Prostate gland (tissue), 2 donors: ENCODE results near the gene TNS3. TPM values are rescaled to one million over a fixed set of nuclear protein-coding genes. Genes with fewer than 3 reads are reported as not detected.

Experiments
- DNase-seq: peaks from one replicate; pipeline ENCODE4 v3.0.0-alpha.2; 2019; ENCODE audit warnings: low spot score
- H3K27ac ChIP-seq, 2 donors: fragments of 200-600 bp; sonication (generic); 2 replicates each; pipeline ENCODE4 v1.5.1; 2017 to 2019
- H3K27me3 ChIP-seq: fragments of 200-600 bp; sonication (generic); replicated peaks from 2 replicates; pipeline ENCODE4 v1.5.1; 2019; ENCODE audit not compliant: insufficient read depth
- H3K36me3 ChIP-seq, 2 donors: fragments of 200-600 bp; sonication (generic); 1 replicate in 1 of 2; 2 replicates in 1 of 2; pipeline versions ENCODE4 v1.5.1 to v1.8.1; 2017 to 2019
- H3K4me1 ChIP-seq: fragments of 200-600 bp; sonication (generic); replicated peaks from 2 replicates; pipeline ENCODE4 v1.5.1; 2019
- H3K4me3 ChIP-seq, 2 donors: fragments of 200-600 bp; sonication (generic); 2 replicates each; pipeline ENCODE4 v1.5.1; 2017 to 2019
- H3K9me3 ChIP-seq: fragments of 200-600 bp; sonication (generic); 2 replicates; pipeline ENCODE4 v1.5.1; 2017
- CTCF ChIP-seq, 4 experiments: fragments of 200-600 bp in 2 of 4; fragments of 450-650 bp in 2 of 4; sonication (generic) in 2 of 4; IDR thresholded peaks; 1 replicate in 3 of 4; 2 replicates in 1 of 4; pipeline ENCODE4 v1.5.1; 2016 to 2019; ENCODE audit warnings: antibody characterized with exemption in 4 of 4, mild to moderate bottlenecking in 2 of 4, moderate library complexity in 2 of 4
- POLR2A ChIP-seq: fragments of 450-650 bp; IDR thresholded peaks from one replicate; pipeline ENCODE4 v1.6.1; 2016; ENCODE audit warnings: antibody characterized with exemption, mild to moderate bottlenecking
- POLR2AphosphoS5 ChIP-seq: sonication (generic); formaldehyde crosslinking; IDR thresholded peaks from one replicate; pipeline ENCODE4 v1.6.1; 2017; ENCODE audit warnings: antibody characterized with exemption
- WGBS: methylation state at CpG from one replicate; pipeline ENCODE4 v1.1.5; 2018; 5-methylcytosine and 5-hydroxymethylcytosine counted together
- intact Hi-C: fragments of 100-400 bp; cut with DNase I; formaldehyde crosslinking; loops from one replicate; pipeline ENCODE4 v1.14.2; 2022
- total RNA-seq, 2 donors: library from RNA; depleted of rRNA; stranded (reverse); fragments of >200 nt; gene quantifications; one replicate each; pipeline ENCODE4 v1.1.0, GENCODE V29; 2016

Gene TNS3
- total RNA-seq, 2 donors from 2014 or later: 19.5 to 95.8 TPM

- no peak overlapping the region for H3K4me3 ChIP-seq
- no peak for DNase-seq
- TF ChIP-seq CTCF (IDR thresholded peaks at IDR 0.05): no peak
- TF ChIP-seq POLR2AphosphoS5: no peak
- no peak for TF ChIP-seq POLR2A
- H3K4me1 ChIP-seq: no peaks in the 10 kb centered on the region
- H3K36me3 ChIP-seq: no peaks in the 10 kb centered on the region
- H3K27me3 ChIP-seq: no peaks in the 10 kb centered on the region
- H3K9me3 ChIP-seq: no peaks in the 10 kb centered on the region
- no peak overlapping the region for H3K27ac ChIP-seq
- WGBS: 100% methylated on average over 1 of the region's 1 CpG
- intact Hi-C loops: no loop called here
Measured at GRCh38 chr7:47231627-47232026, 350.3 kb downstream of the TNS3 start.

GRCh38 chr7:47231032-47231431, 350.9 kb downstream of the TNS3 start:
- no peak overlapping the region for H3K4me3 ChIP-seq
- no peak overlapping the region for H3K27ac ChIP-seq
- no peak for TF ChIP-seq POLR2A
- TF ChIP-seq CTCF (IDR thresholded peaks at IDR 0.05): no peak
- TF ChIP-seq POLR2AphosphoS5: no peak
- no peaks in the 10 kb centered on the region for H3K4me1 ChIP-seq
- no peaks in the 10 kb centered on the region for H3K36me3 ChIP-seq
- H3K27me3 ChIP-seq: no peaks in the 10 kb centered on the region
- WGBS: 79% methylated on average over 3 of the region's 3 CpGs
- intact Hi-C loops: no loop called here
- DNase-seq: no peak
- no peaks in the 10 kb centered on the region for H3K9me3 ChIP-seq

GRCh38 chr7:47228386-47229014, 353.4 kb downstream of the TNS3 start:
- Histone ChIP-seq H3K9me3 (no peaks in the 10 kb centered on the region), H3K27ac (no peak overlapping the region), H3K36me3 (no peaks in the 10 kb centered on the region), H3K27me3 (no peaks in the 10 kb centered on the region), H3K4me1 (no peaks in the 10 kb centered on the region), H3K4me3 (no peak overlapping the region)
- whole genome bisulfite sequencing: 97% methylated on average over 11 of the region's 11 CpGs
- no peak for TF ChIP-seq POLR2A
- no peak for TF ChIP-seq CTCF (IDR thresholded peaks at IDR 0.05)
- TF ChIP-seq POLR2AphosphoS5: no peak
- DNase-seq: no peak
- intact Hi-C loops: no loop called here

GRCh38 chr7:47227762-47228177, 354.1 kb downstream of the TNS3 start:
- Histone ChIP-seq H3K4me1 (no peaks in the 10 kb centered on the region), H3K27me3 (no peaks in the 10 kb centered on the region), H3K27ac (no peak overlapping the region), H3K36me3 (no peaks in the 10 kb centered on the region), H3K9me3 (no peaks in the 10 kb centered on the region), H3K4me3 (no peak overlapping the region)
- intact Hi-C loops: no loop called here
- TF ChIP-seq POLR2AphosphoS5 (no peak), POLR2A (no peak), CTCF (IDR thresholded peaks at IDR 0.05) (no peak)
- WGBS: 34% methylated on average over 6 of the region's 6 CpGs
- DNase-seq: no peak

DNA sequence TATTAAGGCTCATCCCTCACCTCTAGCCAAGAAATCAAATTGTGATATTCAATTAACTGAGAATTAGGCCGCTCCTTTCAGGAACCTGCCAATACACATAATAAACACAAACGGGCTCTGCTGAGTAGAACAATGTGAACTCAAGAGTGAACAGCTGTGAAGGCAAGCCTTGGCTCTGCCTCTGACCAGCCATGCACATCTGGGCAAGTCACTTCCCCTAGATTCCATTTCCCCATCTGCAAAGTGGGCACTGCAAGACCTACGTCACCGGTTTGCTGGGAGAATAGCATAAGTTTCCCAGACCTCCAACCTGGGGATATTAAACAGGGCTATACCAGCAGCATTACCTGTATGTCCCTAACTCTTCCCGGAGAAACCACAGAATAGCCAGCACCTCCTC, 355.2 kb downstream of the TNS3 start:
- Histone ChIP-seq H3K4me1 (no peaks in the 10 kb centered on the region), H3K9me3 (no peaks in the 10 kb centered on the region), H3K27me3 (no peaks in the 10 kb centered on the region), H3K4me3 (no peak overlapping the region), H3K27ac (no peak overlapping the region), H3K36me3 (no peaks in the 10 kb centered on the region)
- TF ChIP-seq POLR2AphosphoS5 (no peak), POLR2A (no peak)
- 78% methylated on average over 5 of the region's 5 CpGs for WGBS
- intact Hi-C loops: no loop called here
- DNase-seq: no peak
